ENCODE results near the gene SEPTIN1. TPM values are rescaled to one million over a fixed set of nuclear protein-coding genes. Genes with fewer than 3 reads are reported as not detected.

The SEPTIN1 gene
- total and polyA plus RNA-seq, 2 of the 13 experiments (the other 11 are each of a cell fraction or from before 2014, with no cell fraction given) = 0.18 to 0.67 TPM

DNA sequence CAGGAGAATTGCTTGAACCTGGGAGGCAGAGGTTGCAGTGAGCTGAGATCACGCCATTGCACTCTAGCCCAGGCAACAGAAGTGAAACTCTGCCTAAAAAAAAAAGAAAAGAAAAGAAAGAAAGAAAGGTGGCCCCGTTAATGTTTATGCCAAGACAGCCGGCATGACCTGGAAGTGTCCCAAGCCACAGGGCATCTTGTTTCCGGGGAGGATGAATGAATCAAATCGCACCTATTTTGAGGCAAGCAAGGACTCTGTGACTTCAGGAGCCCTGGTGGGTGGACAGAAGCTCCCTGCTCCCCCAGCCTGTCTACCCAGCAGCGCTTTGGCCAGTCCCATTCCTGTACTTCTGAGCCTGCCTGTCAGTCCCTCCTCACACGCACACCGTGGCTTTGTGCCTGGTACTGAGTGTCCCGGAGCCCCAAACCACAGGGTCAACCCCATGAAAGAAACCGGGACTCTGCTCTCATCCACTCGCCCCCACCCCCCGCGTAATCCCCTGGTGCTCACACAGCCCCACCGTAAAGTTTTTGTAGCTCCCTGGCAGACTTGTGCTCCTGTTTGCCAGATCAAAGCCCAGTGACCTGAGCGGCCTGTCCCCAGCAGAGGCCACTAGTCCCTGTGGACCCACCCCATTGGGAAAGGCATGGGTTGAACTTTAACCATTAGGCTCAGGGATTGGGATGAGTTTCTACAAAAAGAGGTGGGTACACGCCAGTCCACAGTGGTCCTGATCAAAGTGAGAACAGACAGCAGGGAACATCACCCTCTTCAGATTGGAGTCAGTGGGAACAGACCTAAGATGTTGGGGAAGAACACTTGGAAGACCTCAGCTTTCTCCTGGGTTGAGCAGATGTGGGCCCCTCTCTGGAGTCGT is 46.5 kb downstream of the SEPTIN1 start (continued):
- TF ChIP-seq, protein P1, sequence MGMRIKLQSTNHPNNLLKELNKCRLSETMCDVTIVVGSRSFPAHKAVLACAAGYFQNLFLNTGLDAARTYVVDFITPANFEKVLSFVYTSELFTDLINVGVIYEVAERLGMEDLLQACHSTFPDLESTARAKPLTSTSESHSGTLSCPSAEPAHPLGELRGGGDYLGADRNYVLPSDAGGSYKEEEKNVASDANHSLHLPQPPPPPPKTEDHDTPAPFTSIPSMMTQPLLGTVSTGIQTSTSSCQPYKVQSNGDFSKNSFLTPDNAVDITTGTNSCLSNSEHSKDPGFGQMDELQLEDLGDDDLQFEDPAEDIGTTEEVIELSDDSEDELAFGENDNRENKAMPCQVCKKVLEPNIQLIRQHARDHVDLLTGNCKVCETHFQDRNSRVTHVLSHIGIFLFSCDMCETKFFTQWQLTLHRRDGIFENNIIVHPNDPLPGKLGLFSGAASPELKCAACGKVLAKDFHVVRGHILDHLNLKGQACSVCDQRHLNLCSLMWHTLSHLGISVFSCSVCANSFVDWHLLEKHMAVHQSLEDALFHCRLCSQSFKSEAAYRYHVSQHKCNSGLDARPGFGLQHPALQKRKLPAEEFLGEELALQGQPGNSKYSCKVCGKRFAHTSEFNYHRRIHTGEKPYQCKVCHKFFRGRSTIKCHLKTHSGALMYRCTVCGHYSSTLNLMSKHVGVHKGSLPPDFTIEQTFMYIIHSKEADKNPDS (CRISPR knock-in tag; IDR thresholded peaks at IDR 0.05) = no peak
- TF ChIP-seq ZNF768 (CRISPR knock-in tag; IDR thresholded peaks at IDR 0.05) (no peak), PHF21A (CRISPR knock-in tag; IDR thresholded peaks at IDR 0.05) (peak; percentile 96), HNF4A (CRISPR knock-in tag; IDR thresholded peaks at IDR 0.05) (peak; percentile 96), ZNF382 (CRISPR knock-in tag; IDR thresholded peaks at IDR 0.05; ENCODE audit: borderline replicate concordance) (no peak), ETV5 (CRISPR knock-in tag; IDR thresholded peaks at IDR 0.05; ENCODE audit: borderline replicate concordance) (peak; percentile 28; the same call in 1 of the 2 replicates), ZNF850 (CRISPR knock-in tag; conservative IDR thresholded peaks at IDR 0.05) (no peak), CCAR2 (optimal IDR thresholded peaks at IDR 0.05; ENCODE audit: low read depth, low read length) (no peak), NR1H2 (CRISPR knock-in tag; IDR thresholded peaks at IDR 0.05; ENCODE audit: borderline replicate concordance, low read depth) (no peak), MEF2D (CRISPR knock-in tag; IDR thresholded peaks at IDR 0.05) (peak; percentile 92), THYN1 (CRISPR knock-in tag; IDR thresholded peaks at IDR 0.05; ENCODE audit: borderline replicate concordance, low read depth) (no peak; the same call in 1 of the 2 replicates), RARA (CRISPR knock-in tag; IDR thresholded peaks at IDR 0.05) (peak; percentile 73)
- TF ChIP-seq, protein P2, sequence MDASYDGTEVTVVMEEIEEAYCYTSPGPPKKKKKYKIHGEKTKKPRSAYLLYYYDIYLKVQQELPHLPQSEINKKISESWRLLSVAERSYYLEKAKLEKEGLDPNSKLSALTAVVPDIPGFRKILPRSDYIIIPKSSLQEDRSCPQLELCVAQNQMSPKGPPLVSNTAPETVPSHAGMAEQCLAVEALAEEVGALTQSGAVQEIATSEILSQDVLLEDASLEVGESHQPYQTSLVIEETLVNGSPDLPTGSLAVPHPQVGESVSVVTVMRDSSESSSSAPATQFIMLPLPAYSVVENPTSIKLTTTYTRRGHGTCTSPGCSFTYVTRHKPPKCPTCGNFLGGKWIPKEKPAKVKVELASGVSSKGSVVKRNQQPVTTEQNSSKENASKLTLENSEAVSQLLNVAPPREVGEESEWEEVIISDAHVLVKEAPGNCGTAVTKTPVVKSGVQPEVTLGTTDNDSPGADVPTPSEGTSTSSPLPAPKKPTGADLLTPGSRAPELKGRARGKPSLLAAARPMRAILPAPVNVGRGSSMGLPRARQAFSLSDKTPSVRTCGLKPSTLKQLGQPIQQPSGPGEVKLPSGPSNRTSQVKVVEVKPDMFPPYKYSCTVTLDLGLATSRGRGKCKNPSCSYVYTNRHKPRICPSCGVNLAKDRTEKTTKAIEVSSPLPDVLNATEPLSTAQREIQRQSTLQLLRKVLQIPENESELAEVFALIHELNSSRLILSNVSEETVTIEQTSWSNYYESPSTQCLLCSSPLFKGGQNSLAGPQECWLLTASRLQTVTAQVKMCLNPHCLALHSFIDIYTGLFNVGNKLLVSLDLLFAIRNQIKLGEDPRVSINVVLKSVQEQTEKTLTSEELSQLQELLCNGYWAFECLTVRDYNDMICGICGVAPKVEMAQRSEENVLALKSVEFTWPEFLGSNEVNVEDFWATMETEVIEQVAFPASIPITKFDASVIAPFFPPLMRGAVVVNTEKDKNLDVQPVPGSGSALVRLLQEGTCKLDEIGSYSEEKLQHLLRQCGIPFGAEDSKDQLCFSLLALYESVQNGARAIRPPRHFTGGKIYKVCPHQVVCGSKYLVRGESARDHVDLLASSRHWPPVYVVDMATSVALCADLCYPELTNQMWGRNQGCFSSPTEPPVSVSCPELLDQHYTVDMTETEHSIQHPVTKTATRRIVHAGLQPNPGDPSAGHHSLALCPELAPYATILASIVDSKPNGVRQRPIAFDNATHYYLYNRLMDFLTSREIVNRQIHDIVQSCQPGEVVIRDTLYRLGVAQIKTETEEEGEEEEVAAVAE (CRISPR knock-in tag; IDR thresholded peaks at IDR 0.05; ENCODE audit: borderline replicate concordance) = peak; percentile 73
- TF ChIP-seq, protein P3, sequence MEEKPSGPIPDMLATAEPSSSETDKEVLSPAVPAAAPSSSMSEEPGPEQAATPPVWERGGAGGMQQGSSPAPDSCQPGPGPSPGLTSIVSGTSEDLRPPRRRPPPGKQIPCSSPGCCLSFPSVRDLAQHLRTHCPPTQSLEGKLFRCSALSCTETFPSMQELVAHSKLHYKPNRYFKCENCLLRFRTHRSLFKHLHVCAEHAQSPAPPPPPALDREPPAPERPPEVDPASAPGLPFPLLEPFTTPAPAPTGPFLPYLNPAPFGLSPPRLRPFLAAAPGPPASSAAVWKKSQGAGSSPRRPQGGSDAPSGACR (CRISPR knock-in tag; IDR thresholded peaks at IDR 0.05) = peak; percentile 61; the same call in 1 of the 2 replicates
- TF ChIP-seq, protein P4, sequence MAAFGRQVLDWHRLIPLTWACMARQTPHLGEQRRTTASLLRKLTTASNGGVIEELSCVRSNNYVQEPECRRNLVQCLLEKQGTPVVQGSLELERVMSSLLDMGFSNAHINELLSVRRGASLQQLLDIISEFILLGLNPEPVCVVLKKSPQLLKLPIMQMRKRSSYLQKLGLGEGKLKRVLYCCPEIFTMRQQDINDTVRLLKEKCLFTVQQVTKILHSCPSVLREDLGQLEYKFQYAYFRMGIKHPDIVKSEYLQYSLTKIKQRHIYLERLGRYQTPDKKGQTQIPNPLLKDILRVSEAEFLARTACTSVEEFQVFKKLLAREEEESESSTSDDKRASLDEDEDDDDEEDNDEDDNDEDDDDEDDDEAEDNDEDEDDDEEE (CRISPR knock-in tag; IDR thresholded peaks at IDR 0.05) = peak; percentile 75
